Forelimb muscle (tissue), 1 donor: ENCODE data around the gene INSM2. TPM values are rescaled to one million over a fixed set of nuclear protein-coding genes. Genes with fewer than 3 reads are reported as not detected.
A peak's percentile ranks its signal among the peaks of the same experiment; 100 is the strongest.

Source experiments
- DNase-seq: peaks from one replicate; pipeline ENCODE4 v3.0.0-alpha.2; 2013; ENCODE audit warnings: low read depth
- polyA plus RNA-seq: library from polyadenylated mRNA; unstranded; fragments of 120-200 nt; gene quantifications from one replicate; pipeline ENCODE4 v1.2.1, GENCODE V29; 2013; ENCODE audit not compliant: insufficient read length

INSM2 gene, protein sequence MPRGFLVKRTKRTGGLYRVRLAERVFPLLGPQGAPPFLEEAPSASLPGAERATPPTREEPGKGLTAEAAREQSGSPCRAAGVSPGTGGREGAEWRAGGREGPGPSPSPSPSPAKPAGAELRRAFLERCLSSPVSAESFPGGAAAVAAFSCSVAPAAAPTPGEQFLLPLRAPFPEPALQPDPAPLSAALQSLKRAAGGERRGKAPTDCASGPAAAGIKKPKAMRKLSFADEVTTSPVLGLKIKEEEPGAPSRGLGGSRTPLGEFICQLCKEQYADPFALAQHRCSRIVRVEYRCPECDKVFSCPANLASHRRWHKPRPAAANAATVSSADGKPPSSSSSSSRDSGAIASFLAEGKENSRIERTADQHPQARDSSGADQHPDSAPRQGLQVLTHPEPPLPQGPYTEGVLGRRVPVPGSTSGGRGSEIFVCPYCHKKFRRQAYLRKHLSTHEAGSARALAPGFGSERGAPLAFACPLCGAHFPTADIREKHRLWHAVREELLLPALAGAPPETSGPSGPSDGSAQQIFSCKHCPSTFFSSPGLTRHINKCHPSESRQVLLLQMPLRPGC
- polyA plus RNA-seq, result not detected

DNA sequence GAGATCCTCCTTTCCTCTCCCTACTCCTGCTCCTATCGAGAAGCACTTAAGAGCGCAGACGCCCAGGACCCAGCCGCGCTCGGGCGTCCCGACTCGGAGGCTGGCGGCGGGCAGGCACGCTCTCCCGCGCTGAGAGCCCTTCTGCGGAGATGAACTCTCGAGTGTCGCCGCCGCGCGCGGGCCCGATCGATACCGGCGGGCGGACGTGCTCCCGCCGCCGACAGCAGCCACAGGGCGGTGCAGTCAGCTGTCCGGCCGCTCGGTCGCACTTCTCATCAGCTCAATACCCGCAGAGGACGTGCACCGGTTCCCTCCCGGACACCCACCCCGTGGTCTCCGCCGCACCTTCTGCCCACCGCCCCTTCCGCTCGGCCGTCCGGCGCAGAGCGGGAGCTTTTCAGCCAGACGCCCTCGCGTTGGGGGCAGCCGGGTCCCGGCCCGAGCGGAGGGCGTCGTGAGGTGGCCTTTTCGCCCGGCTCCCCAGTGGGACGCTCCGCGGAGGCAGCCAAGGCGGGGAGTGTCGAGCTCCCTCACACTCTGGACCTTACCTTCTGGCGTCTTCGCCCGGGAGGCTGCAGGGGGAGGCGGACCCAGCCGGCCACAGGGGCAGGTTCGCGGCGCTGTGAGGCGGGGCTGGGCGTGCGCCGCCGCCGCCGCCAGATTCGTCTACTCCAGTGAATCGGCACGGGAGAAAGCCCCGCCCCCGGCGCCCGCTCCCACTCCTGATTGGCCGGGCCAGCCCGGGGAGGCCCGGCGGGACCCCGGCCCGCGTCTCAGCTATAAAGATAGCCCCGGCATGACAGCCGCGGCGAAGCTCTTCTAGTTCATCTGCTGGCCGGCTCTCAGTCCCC, at the start of gene INSM2:
Gene INSM2, plus strand, starts transcription at position 808 of the 851 bp plus-strand sequence. CDS start 89 bp downstream, outside the sequence.
- DNase-seq, result no peak

DNA sequence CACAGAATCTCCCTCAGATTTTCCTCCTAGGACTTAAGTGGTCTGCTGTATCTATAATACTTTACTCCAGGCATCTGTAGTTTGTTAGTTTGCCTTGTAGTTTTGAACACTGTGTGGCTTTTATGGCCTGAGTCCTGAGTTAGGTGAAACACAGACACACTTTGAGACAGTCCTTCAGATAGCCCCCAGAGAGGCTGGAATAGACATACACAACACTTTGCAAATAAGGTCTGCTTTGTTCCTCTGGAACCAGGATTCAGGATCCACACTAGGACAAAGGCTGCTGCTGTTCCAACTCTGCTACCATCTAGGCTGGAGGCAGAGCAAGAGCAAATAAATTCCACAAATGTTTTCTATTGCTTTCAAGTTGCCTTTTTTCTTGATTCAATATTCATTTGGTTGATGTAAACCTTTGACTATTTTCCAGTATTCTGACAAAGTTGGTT, 41.4 kb upstream of the INSM2 start:
- no peak for DNase-seq

DNA sequence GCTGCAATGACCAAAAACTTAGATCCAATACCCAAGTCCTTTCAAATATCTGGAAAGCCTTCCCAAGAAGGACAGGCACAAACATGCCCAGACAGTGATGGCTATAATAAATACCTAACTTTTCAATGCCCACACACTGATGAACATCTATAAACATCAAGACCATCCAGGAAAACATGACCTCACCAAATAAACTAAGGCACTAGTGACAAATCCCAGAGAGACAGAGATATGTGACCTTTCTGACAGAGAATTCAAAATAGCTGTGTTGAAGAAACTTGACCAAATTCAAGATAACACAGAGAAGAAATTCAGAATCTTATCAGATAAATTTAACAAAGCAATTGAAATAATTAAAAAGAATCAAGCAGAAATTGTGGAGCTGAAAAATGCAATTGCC, 38.7 kb upstream of the INSM2 start:
- DNase-seq, result no peak

DNA sequence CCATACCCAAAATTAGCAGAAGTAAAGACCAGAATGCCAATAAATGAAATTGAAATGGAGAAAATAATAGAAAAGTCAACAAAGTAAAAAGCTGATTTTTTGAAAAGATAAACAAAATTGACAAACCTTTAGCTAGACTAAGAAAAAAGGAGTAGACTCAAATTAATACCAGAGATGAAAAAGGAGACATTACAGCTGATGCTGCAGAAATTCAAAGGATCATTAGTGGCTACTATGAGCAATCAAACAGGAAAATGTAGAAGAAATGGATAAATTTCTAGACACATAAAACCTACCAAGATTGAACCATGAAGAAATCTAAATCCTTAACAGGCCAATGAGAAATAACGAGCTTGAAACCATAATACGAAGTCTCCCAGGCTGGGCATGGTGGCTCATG, 34.8 kb upstream of the INSM2 start:
- no peak for DNase-seq

DNA sequence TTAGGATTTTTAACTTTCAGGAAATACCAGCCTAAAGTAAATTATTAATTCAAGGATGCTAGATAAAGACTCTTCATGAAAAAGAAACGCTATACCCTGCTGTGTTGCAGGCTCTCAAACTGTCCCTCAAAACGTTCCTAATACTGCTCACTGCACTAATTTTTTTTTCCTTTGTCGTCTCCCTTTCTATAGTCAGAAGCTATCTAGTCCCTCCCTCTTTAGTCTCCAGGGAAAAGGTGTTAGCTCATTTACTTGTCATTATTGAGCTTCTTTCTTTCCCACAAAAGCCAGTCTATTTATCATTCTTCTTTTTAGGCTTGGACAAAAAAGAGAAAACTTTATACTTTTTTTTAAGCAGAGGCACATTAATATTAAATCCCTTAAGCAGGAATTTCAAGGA, 30.3 kb upstream of the INSM2 start:
- DNase-seq, result no peak

DNA sequence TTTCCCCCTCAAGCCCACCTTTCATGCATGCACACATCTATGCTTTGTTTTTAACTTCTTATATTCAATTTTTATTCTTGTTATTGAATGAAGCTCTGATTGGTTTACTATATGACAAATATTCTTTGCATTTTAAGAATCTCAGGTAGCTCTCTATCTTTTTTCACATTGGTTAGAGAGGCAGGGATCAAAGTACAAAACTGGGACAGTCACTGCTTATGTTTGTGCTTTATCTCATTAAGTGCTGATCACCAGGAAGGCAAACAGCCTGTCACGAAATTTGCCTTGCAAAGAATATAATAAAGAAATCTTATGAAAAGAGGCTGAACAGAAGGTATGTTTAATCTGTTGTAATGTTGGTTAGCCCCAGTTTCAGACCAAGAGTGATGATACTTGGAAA, 29.7 kb upstream of the INSM2 start:
- DNase-seq, result no peak

DNA sequence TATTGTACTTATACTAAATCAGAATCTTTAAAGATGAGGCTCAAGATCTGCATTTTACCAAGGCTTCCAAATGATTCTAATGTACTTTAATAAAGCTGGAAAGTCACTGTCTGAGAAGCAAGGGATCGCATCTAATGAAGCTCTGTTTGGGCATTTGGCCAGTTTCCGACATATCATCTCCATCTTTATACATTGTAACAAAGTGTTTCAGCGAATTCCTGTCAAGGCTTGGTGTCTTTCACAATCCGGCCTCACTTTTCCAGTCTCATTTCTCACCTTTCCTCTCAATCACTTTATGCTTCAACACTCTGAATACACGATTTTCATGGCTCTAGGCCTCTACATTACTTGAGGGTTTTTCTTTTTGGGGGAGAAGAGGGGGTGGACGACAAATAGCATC, 27.5 kb upstream of the INSM2 start:
- no peak for DNase-seq

DNA sequence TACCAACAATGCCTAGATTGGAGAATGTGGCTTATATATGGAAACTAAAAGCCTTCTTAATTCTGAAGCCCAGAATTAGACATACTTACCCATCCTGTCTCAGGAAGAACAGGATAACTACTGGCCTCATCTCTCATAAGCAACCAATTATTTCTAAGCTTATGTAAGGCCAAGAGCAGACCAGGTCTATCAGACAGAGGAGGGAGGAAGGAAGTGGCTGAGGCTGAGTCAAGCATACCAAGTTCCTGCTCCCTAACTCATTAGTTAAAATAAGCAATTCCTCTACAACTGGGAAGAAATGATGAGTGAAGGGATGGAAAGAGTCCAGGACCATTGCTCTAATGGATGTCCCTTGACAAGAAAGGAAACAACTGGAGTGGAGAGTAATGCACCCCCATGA, 27.0 kb upstream of the INSM2 start:
- no peak for DNase-seq

DNA sequence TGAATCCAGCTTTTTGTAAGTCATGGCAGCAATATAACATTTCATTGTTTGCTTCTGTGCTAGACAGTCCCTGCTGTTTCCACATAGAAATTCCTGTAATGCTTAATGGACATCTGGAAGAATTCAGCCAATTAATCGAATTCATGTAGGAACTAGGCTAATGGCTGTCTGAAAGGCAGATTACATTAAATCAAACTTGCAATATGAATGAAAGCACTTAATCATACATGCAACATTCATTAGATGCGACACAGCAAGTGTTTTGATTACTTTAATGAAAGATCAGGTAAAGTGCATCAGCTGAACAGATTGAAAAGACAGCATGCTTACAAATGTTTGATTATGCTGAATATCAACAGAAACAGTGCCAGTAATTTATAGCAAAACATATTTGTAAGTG, 24.1 kb upstream of the INSM2 start:
- DNase-seq, result no peak

DNA sequence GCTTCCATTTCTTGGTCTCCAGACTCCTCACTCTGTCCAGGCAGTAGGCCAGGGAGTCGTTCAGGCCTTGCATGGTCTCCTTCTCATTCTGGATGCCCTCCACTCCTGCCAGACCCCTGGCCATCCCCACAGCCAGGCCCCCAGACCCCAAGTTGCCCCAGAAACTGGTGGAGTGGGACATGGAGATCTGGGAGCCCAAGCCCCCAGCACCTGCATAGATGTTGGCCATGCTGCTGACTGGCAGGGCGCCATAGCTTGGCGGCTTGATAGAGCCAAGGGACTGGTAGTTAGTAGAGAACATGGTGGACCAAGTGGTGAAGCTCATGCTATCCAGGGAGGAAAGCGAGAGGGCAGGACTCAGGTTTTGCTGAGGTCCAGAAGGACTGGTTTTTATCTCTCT, 21.2 kb upstream of the INSM2 start:
- no peak for DNase-seq

DNA sequence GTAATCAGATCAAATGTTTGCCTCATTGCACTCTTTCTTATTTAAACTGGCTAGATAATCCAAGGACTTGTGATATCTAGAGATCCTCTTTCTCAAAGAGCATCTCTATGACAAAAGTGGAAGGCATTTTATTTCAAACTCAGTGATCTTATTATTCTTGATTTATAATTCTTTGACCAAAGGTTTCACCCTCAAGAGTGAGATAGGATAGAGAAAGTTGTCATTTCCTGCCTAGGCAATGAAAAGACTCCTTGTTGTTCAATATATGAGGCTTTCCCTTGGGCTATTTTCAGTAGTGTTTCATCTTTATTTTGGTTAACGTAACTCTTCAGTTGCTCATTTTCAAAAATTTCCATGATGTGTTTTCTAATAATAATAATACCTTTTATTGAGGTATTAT, 18.0 kb upstream of the INSM2 start:
- no peak for DNase-seq

DNA sequence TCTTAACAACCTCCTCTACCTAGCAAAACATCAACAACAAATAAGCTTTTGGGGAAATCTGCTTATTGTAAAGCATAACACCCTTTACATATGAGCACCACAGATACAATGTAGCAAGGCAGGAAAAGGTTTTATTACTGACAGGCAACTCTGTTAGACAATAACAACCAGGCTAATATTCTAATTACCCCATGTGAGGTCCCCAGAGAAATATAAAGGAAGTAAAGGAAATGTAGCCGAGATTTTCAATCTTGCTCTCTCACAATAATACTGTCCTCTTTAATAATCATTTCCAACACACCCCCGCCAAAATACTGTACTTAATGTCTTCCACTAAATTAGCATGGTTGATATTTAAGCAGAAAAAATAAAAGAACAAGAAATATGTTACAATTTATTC, 14.0 kb upstream of the INSM2 start:
- DNase-seq, result no peak

DNA sequence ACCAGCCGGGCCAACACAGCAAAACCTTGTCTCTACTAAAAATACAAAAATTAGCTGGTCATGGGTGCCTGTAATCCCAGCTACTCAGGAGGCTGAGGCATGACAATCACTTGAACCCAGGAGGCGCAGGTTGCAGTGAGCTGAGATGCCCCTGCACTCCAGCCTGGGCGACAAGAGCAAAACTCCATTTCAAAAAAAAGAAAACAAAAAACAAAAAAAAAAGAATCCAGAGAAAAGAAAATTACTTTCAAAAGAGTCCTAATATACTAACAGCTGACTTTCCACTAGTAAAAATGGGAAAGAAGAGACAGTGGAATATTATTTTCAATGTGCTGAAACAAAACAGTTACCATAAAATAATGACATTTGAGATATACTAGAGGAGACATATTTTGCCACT, 8.3 kb upstream of the INSM2 start:
- no peak for DNase-seq

DNA sequence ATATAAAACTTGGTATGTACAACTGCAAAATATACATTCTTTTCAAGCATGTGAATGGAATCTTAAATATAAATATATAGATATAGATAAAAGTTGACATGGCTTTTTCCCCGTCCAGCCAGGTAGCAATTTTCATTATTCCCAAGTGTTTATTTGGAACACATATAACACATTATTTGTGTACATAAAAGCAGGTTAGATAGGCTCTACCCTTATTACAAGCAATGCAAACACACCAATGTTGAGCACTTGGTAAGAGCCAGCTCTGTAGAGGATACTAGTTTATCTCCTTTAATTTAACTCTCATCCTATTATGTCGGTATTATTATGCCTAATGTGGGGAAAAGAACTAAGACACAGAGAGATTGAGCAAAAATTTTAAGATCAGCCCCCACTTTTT, 7.0 kb upstream of the INSM2 start:
- DNase-seq, result no peak

DNA sequence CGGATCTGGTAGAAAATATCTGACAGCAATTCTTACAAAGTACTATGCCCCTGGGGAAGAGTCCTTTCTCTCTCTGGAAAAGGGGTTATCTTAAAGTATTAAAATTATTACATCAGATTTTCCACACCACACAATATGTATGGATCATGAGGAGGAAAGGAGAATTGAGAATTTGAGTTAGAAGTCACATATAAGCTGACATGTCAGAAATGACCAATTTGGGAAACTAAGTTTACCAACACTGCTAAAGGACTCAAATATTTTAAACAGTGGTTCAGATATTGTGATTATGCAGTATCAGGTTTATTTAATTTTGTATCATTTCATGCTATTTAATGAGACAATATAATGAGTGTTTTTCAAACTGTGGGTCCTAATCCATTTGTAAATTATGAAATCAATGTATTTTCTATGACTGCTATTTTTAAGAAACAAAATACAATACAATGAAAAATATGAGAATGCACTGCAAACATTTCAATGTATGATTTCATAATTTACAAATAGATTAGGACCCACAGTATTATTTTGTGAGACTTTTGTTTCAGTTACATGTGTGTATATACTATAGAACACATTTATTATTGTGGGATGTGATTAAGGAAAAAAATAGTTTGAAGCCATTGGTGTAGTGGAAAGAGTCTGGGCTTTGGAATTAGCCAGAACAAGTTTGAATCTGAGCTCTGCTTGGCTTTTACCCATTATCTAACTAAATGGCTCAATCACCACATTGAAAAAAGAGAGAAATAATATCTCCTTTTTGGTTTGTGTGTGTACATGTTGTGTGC, 1.8 kb upstream of the INSM2 start:
- DNase-seq, result no peak

DNA sequence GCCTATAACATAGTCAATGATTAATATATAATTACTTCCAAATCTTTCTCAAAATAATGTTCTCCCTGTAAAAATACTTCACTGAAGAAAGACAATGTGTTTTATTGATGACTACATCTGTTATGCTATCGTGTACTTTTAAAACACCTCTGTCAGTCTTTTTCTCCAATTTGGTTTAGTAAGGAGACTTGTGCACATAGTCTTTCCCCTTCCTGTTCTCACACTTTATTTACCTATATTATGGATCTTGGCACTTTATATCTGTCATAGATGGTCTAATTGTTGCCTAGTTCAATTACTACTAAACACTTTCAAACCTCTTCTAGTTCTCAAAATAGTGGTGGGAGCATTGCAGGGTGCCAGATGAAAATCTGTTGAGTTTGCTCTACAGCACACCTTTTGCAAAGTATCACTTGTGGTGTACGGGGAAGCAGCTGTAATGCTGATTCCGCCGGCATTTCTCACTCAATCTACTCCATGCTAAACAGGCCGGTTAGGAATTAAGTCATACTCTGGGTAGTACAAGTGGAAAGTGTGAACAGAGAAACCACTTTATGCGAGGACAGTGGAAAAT, 1.1 kb upstream of the INSM2 start:
- no peak for DNase-seq

DNA sequence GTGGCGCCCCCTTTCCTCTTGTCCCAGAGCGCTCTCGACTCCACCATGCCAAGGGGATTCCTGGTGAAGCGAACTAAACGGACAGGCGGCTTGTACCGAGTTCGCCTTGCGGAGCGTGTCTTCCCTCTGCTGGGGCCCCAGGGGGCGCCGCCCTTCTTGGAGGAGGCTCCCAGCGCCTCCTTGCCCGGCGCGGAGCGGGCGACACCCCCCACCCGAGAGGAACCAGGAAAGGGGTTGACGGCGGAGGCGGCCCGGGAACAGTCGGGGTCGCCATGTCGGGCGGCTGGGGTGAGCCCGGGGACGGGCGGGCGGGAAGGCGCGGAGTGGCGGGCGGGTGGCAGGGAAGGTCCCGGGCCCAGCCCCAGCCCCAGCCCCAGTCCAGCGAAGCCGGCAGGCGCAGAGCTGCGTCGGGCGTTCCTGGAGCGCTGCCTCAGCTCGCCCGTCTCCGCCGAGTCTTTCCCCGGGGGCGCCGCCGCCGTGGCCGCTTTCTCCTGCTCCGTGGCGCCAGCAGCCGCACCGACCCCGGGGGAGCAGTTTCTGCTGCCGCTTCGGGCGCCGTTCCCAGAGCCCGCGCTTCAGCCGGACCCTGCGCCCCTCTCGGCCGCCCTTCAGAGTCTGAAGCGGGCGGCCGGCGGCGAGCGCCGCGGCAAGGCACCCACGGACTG, 376 bp downstream of the INSM2 start:
- DNase-seq, result no peak

DNA sequence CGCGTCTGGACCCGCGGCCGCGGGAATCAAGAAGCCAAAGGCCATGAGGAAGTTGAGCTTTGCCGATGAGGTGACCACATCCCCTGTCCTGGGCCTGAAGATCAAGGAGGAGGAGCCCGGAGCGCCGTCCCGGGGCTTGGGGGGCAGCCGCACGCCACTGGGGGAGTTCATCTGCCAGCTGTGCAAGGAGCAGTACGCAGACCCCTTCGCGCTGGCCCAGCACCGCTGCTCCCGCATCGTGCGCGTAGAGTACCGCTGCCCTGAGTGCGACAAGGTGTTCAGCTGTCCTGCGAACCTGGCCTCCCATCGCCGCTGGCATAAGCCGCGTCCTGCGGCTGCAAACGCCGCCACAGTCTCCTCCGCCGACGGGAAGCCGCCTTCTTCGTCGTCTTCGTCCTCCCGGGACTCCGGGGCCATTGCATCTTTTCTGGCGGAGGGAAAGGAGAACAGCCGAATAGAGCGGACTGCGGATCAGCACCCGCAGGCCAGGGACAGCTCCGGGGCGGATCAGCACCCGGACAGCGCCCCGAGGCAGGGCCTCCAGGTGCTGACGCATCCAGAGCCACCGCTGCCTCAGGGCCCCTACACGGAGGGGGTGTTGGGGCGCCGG, 1.0 kb downstream of the INSM2 start:
- peak; percentile 13 for DNase-seq

DNA sequence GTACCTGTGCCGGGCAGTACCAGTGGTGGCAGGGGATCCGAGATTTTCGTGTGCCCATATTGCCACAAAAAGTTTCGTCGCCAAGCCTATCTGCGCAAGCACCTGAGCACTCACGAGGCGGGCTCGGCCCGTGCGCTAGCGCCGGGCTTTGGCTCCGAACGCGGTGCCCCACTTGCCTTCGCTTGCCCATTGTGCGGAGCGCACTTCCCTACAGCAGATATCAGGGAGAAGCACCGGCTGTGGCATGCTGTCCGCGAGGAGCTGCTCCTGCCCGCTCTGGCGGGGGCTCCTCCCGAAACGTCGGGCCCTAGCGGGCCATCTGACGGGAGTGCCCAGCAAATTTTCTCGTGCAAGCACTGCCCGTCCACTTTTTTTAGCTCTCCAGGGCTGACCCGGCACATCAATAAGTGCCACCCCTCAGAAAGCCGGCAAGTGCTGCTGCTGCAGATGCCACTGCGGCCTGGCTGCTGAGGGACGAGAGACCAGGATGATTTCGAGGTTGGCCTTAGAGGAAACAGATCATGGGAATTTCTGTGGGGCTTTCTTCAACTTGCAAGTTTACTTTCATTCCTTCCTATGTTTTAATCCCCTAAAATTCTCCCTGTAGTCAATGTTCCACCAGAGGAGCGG, 1.6 kb downstream of the INSM2 start:
- no peak for DNase-seq

DNA sequence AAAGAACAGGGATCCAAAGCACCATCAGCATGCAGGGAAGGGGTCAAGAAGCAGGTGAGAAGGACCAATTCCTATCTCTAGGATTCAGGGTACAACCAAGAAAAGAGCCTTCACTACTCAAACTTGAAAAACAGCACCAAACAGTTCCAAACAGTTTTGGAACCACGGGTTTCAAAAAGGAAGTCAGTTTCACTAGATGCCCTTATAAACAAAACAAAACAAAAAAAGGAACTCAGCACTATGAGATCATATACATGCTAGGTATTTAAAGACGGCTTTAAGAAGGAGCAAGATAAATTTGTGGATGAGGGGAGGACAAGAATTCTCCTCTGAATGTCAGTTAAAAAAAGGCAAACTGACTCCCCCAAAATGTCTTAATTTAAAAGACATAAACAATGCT, 6.0 kb downstream of the INSM2 start:
- DNase-seq, result no peak
